ENCODE data around the gene ATP5F1E. TPM values are rescaled to one million over a fixed set of nuclear protein-coding genes. Genes with fewer than 3 reads are reported as not detected.

The ATP5F1E gene
- total RNA-seq, 4 donors from 2014 or later: 13.3 to 57.8 (median 32.4) TPM

- Histone ChIP-seq H3K9me3 (no peaks in the 10 kb centered on the region), H3K4me3 (replicated peaks in 1 of 3) (no peak overlapping the region), H3K27ac (peak overlapping the region in 1 of 3 donors; percentile 87), H3K36me3 (peaks cover 57 to 62% of the 10 kb centered on the region in 2 donors), H3K4me1 (peaks cover 52 to 62% of the 10 kb centered on the region in 2 donors), H3K27me3 (no peaks in the 10 kb centered on the region)
- intact Hi-C loops (cut with DNase I): loop anchor here (10.0 kb wide), 1 partner anchor 46 kb away; the partner anchor contains the start of gene ATP5F1E
- 93 to 94% methylated on average over 10 of the region's 10 CpGs for WGBS, 2 donors
- no peak for DNase-seq
- TF ChIP-seq POLR2A (IDR thresholded peaks at IDR 0.05) (no peak), CTCF (IDR thresholded peaks at IDR 0.05) (no peak)
These were observed 42.9 kb downstream of the ATP5F1E start for GRCh38 chr20:58989196-58989595.

- H3K36me3 ChIP-seq: peaks cover 51 to 55% of the 10 kb centered on the region in 2 donors
- intact Hi-C loops (cut with DNase I): loop anchor here (10.0 kb wide), 1 partner anchor 46 kb away; the partner anchor contains the start of gene ATP5F1E
- no peak for TF ChIP-seq CTCF (IDR thresholded peaks at IDR 0.05)
- TF ChIP-seq POLR2A (IDR thresholded peaks at IDR 0.05): no peak
- peak overlapping the region; percentile 43 to 87 (median 71) for H3K27ac ChIP-seq
- H3K4me3 ChIP-seq (replicated peaks in 1 of 3): no peak overlapping the region
- H3K27me3 ChIP-seq: no peaks in the 10 kb centered on the region
- peaks cover 59 to 65% of the 10 kb centered on the region in 2 donors for H3K4me1 ChIP-seq
- WGBS, 2 donors: 86 to 89% methylated on average over 6 of the region's 6 CpGs
- no peaks in the 10 kb centered on the region for H3K9me3 ChIP-seq
- DNase-seq: no peak
These were observed 43.6 kb downstream of the ATP5F1E start for GRCh38 chr20:58988565-58988882.

DNA sequence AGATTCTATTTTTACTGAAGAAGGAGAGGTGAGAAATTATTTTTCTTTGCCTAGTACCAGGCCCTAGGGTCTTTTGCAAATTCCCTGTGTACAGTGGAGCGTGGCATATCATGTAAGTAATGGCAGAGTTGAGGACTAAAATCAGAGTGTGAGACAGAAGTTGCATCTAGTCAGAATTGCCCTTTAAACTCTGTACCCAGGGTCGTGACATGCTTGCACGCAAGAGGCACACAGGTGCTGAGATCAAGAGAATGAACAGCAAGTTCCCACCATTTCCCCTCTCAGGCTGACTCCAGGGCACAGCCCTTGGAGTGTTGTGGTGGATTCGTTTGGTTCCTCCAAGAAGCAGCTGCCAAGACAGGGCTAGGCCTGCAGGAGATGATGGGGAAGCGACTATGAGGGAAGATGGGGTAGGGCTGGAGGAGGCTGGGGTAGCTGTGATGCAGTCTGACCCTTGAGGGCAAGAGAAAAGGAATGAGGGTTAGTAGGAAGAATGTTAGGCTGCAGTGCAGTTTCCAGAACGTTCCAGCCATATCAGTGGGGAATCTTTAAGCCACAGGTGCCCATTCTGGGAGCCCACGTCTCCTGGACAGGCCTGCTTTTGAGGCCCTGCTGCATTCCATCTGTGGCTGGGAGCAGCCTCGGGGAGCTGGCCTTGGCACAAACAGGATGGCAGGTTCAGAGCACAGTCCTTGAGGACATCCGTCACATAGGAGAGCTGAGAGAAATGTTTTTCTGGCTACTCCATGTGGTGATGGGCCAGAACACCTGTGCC lies 44.2 kb downstream of the ATP5F1E start:
- Histone ChIP-seq H3K4me3 (replicated peaks in 1 of 3) (no peak overlapping the region), H3K4me1 (peaks cover 58 to 64% of the 10 kb centered on the region in 2 donors), H3K36me3 (peaks cover 46 to 49% of the 10 kb centered on the region in 2 donors), H3K27ac (peak overlapping the region; percentile 43 to 87 (median 71)), H3K9me3 (no peaks in the 10 kb centered on the region), H3K27me3 (no peaks in the 10 kb centered on the region)
- no peak for TF ChIP-seq POLR2A (IDR thresholded peaks at IDR 0.05)
- no peak for TF ChIP-seq CTCF (IDR thresholded peaks at IDR 0.05)
- DNase-seq: peak; percentile 43 to 58
- WGBS, 2 donors: 65 to 73% methylated on average over 8 to 9 of the region's 9 CpGs
- intact Hi-C loops (cut with DNase I): loop anchor here (10.0 kb wide), 1 partner anchor 47 kb away; the partner anchor contains the start of gene ATP5F1E

GRCh38 chr20:58986968-58987517 lies 45.1 kb downstream of the ATP5F1E start:
- Histone ChIP-seq H3K36me3 (peaks cover 37 to 41% of the 10 kb centered on the region in 2 donors), H3K27me3 (no peaks in the 10 kb centered on the region), H3K4me3 (replicated peaks in 1 of 3) (no peak overlapping the region), H3K4me1 (peaks cover 62 to 67% of the 10 kb centered on the region in 2 donors), H3K27ac (peak overlapping the region; percentile 61 to 87 (median 71)), H3K9me3 (no peaks in the 10 kb centered on the region)
- no peak for TF ChIP-seq POLR2A (IDR thresholded peaks at IDR 0.05)
- no peak for TF ChIP-seq CTCF (IDR thresholded peaks at IDR 0.05)
- no peak for DNase-seq
- intact Hi-C loops (cut with DNase I): loop anchor here (10.0 kb wide), 1 partner anchor 48 kb away; the partner anchor contains the start of gene ATP5F1E
- 89 to 91% methylated on average over 8 of the region's 8 CpGs for WGBS, 2 donors
